Hepatocyte (in vitro differentiated cells): ENCODE results near the gene SFXN5. TPM values are rescaled to one million over a fixed set of nuclear protein-coding genes. Genes with fewer than 3 reads are reported as not detected.

Source experiments
- DNase-seq: peaks from one replicate; pipeline ENCODE4 v3.0.0-alpha.2; 2016; ENCODE audit warnings: low spot score
- H2AFZ ChIP-seq: fragments of 200-600 bp; sonication (generic); 2 replicates; pipeline ENCODE4 v1.6.0; 2016; ENCODE audit warnings: antibody characterized with exemption, mild to moderate bottlenecking
- H3K27ac ChIP-seq: fragments of 200-600 bp; sonication (generic); 2 replicates; pipeline ENCODE4 v1.5.1; 2016; ENCODE audit warnings: mild to moderate bottlenecking
- H3K27me3 ChIP-seq: fragments of 200-600 bp; sonication (generic); 2 replicates; pipeline ENCODE4 v1.6.1; 2016
- H3K36me3 ChIP-seq: fragments of 200-600 bp; sonication (generic); replicated peaks from 2 replicates; pipeline ENCODE4 v1.5.1; 2016; ENCODE audit warnings: low read depth; ENCODE audit not compliant: insufficient read depth
- H3K4me1 ChIP-seq: fragments of 200-600 bp; sonication (generic); 2 replicates; pipeline ENCODE4 v1.5.1; 2016; ENCODE audit warnings: mild to moderate bottlenecking, moderate library complexity; ENCODE audit not compliant: insufficient read depth
- H3K4me2 ChIP-seq: fragments of 200-600 bp; sonication (generic); 2 replicates; pipeline ENCODE4 v1.6.0; 2016
- H3K4me3 ChIP-seq: fragments of 200-600 bp; sonication (generic); 2 replicates; pipeline ENCODE4 v1.5.1; 2016; ENCODE audit warnings: mild to moderate bottlenecking
- H3K79me2 ChIP-seq: fragments of 200-600 bp; sonication (generic); 2 replicates; pipeline ENCODE4 v1.6.0; 2017; ENCODE audit warnings: mild to moderate bottlenecking
- H3K9me2 ChIP-seq: fragments of 200-600 bp; sonication (generic); replicated peaks from 2 replicates; pipeline ENCODE4 v1.6.0; 2017; ENCODE audit warnings: mild to moderate bottlenecking; ENCODE audit not compliant: insufficient read depth
- H3K9me3 ChIP-seq: fragments of 200-600 bp; sonication (generic); 2 replicates; pipeline ENCODE4 v1.5.1; 2016; ENCODE audit warnings: low read depth, mild to moderate bottlenecking
- H4K20me1 ChIP-seq: fragments of 200-600 bp; sonication (generic); 2 replicates; pipeline ENCODE4 v1.6.0; 2016; ENCODE audit warnings: mild to moderate bottlenecking; ENCODE audit not compliant: insufficient read depth, poor library complexity, severe bottlenecking
- EZH2 ChIP-seq: fragments of 200-600 bp; sonication (generic); IDR thresholded peaks from 2 replicates; pipeline ENCODE4 v1.6.1; 2016; ENCODE audit warnings: antibody characterized with exemption, mild to moderate bottlenecking, borderline replicate concordance
- EZH2phosphoT487 ChIP-seq: fragments of 200-600 bp; sonication (generic); IDR thresholded peaks from one replicate; pipeline ENCODE4 v1.6.1; 2018; ENCODE audit warnings: antibody characterized with exemption, mild to moderate bottlenecking, low read depth, moderate library complexity; ENCODE audit not compliant: unreplicated experiment, severe bottlenecking
- WGBS: methylation state at CpG from one replicate; pipeline ENCODE4 v1.1.6; 2016; ENCODE audit warnings: low lambda C conversion rate; ENCODE audit errors: missing lambda C conversion rate; 5-methylcytosine and 5-hydroxymethylcytosine counted together
- polyA plus RNA-seq: library from polyadenylated mRNA; unstranded; fragments of >200 nt; fragmentation: Nextera tagmentation; extraction: Ambion mirVana; gene quantifications from 2 replicates; pipeline ENCODE4 v1.2.1, GENCODE V29; 2016
- total RNA-seq: library from RNA; depleted of rRNA; stranded (reverse); fragments of >200 nt; gene quantifications from 2 replicates; pipeline ENCODE4 v1.2.3, GENCODE V29; 2014
- TF ChIP-seq, protein P1 (sequence below): fragments of 200-600 bp; sonication (generic); IDR thresholded peaks from 2 replicates; pipeline ENCODE4 v1.5.1; 2016; ENCODE audit warnings: antibody characterized with exemption, mild to moderate bottlenecking; ENCODE audit not compliant: poor library complexity

Gene SFXN5
- total and polyA plus RNA-seq, 2 experiments from 2014 or later = 25.8 to 34.6 TPM

GRCh38 chr2:72949642-72950041 is 121.9 kb downstream of the SFXN5 start:
- no peak for DNase-seq
- Histone ChIP-seq H3K4me1 (no peaks in the 10 kb centered on the region), H3K27me3 (no peaks in the 10 kb centered on the region), H3K9me3 (no peaks in the 10 kb centered on the region), H4K20me1 (no peaks in the 10 kb centered on the region), H3K4me3 (no peak overlapping the region), H2AFZ (no peak overlapping the region), H3K9me2 (no peaks in the 10 kb centered on the region), H3K79me2 (no peaks in the 10 kb centered on the region), H3K4me2 (no peak overlapping the region), H3K36me3 (no peaks in the 10 kb centered on the region), H3K27ac (no peak overlapping the region)
- TF ChIP-seq, protein P1, sequence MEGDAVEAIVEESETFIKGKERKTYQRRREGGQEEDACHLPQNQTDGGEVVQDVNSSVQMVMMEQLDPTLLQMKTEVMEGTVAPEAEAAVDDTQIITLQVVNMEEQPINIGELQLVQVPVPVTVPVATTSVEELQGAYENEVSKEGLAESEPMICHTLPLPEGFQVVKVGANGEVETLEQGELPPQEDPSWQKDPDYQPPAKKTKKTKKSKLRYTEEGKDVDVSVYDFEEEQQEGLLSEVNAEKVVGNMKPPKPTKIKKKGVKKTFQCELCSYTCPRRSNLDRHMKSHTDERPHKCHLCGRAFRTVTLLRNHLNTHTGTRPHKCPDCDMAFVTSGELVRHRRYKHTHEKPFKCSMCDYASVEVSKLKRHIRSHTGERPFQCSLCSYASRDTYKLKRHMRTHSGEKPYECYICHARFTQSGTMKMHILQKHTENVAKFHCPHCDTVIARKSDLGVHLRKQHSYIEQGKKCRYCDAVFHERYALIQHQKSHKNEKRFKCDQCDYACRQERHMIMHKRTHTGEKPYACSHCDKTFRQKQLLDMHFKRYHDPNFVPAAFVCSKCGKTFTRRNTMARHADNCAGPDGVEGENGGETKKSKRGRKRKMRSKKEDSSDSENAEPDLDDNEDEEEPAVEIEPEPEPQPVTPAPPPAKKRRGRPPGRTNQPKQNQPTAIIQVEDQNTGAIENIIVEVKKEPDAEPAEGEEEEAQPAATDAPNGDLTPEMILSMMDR = no peak
- no peak for TF ChIP-seq EZH2phosphoT487
- no peak for TF ChIP-seq EZH2
- 64% methylated on average over 4 of the region's 4 CpGs for WGBS

DNA sequence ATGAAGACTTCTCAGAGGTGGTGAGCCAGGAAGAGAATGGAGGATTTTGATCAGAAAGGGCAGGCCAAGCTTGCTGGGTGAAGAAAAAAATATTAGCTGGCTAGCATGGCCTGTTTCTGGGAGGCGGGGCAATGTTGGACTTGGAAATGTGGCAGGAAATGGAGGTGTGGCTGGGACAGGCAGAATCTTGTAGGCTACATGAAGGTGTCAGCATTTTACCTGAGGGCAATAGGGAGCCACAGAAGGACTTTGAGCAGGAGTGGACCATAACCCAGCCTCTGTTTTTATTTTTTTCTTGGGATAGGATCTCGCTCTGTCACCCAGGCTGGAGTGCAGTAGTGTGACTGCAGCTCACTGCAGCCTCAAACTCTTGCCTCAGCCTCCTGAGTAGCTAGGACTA is 122.5 kb downstream of the SFXN5 start:
- no peaks in the 10 kb centered on the region for H3K4me1 ChIP-seq
- TF ChIP-seq EZH2 = no peak
- TF ChIP-seq, protein P1 = no peak
- TF ChIP-seq EZH2phosphoT487 = no peak
- WGBS = 93% methylated on average over 2 of the region's 2 CpGs
- H3K27ac ChIP-seq = no peak overlapping the region
- H3K4me3 ChIP-seq = no peak overlapping the region
- H3K36me3 ChIP-seq = no peaks in the 10 kb centered on the region
- DNase-seq = no peak
- H3K4me2 ChIP-seq = no peak overlapping the region
- H3K27me3 ChIP-seq = no peaks in the 10 kb centered on the region
- no peaks in the 10 kb centered on the region for H3K9me3 ChIP-seq
- no peaks in the 10 kb centered on the region for H3K79me2 ChIP-seq
- no peaks in the 10 kb centered on the region for H4K20me1 ChIP-seq
- H3K9me2 ChIP-seq = no peaks in the 10 kb centered on the region
- no peak overlapping the region for H2AFZ ChIP-seq

- H3K79me2 ChIP-seq = no peaks in the 10 kb centered on the region
- H3K27me3 ChIP-seq = no peaks in the 10 kb centered on the region
- 91% methylated on average over 10 of the region's 10 CpGs for WGBS
- no peaks in the 10 kb centered on the region for H3K4me1 ChIP-seq
- no peak for TF ChIP-seq EZH2phosphoT487
- TF ChIP-seq, protein P1 = no peak
- TF ChIP-seq EZH2 = no peak
- H3K4me3 ChIP-seq = no peak overlapping the region
- no peaks in the 10 kb centered on the region for H3K9me2 ChIP-seq
- no peak for DNase-seq
- H4K20me1 ChIP-seq = no peaks in the 10 kb centered on the region
- no peak overlapping the region for H3K4me2 ChIP-seq
- H3K9me3 ChIP-seq = no peaks in the 10 kb centered on the region
- no peak overlapping the region for H3K27ac ChIP-seq
- no peaks in the 10 kb centered on the region for H3K36me3 ChIP-seq
- H2AFZ ChIP-seq = no peak overlapping the region
Measured at GRCh38 chr2:72947952-72948830, 123.3 kb downstream of the SFXN5 start.
